Loucy (cell line): ENCODE results near the gene CREG1.

ENCODE experiments used
- H2AFZ ChIP-seq: fragments of 200-600 bp; sonication (generic); 2 replicates; pipeline ENCODE4 v1.6.0; 2016; ENCODE audit warnings: antibody characterized with exemption, mild to moderate bottlenecking, low read length, moderate library complexity
- H3F3A ChIP-seq: fragments of 200-600 bp; 2 replicates; pipeline ENCODE4 v1.6.0; 2016; ENCODE audit warnings: antibody characterized with exemption, low read depth, mild to moderate bottlenecking
- H3K27me3 ChIP-seq: fragments of 200-600 bp; sonication (generic); 2 replicates; pipeline ENCODE4 v1.6.1; 2014; ENCODE audit warnings: low read length, mild to moderate bottlenecking; ENCODE audit not compliant: insufficient read depth, poor library complexity, severe bottlenecking
- H3K36me3 ChIP-seq: fragments of 200-600 bp; sonication (generic); 2 replicates; pipeline ENCODE4 v1.6.1; 2016; ENCODE audit warnings: low read length; ENCODE audit not compliant: insufficient read depth
- H3K4me1 ChIP-seq: fragments of 200-600 bp; sonication (generic); 2 replicates; pipeline ENCODE4 v1.5.1; 2014; ENCODE audit warnings: low read length, mild to moderate bottlenecking; ENCODE audit not compliant: insufficient read depth, poor library complexity, severe bottlenecking
- H3K4me2 ChIP-seq: fragments of 200-600 bp; sonication (generic); 2 replicates; pipeline ENCODE4 v1.6.0; 2014; ENCODE audit warnings: antibody characterized with exemption, low read length, low read depth, mild to moderate bottlenecking; ENCODE audit not compliant: poor library complexity, severe bottlenecking
- H3K4me3 ChIP-seq: fragments of 200-600 bp; sonication (generic); 2 replicates; pipeline ENCODE4 v1.5.1; 2014; ENCODE audit warnings: low read length, mild to moderate bottlenecking, mixed read lengths; ENCODE audit not compliant: poor library complexity, severe bottlenecking
- H3K79me2 ChIP-seq: fragments of 200-600 bp; sonication (generic); 2 replicates; pipeline ENCODE4 v1.6.1; 2014; ENCODE audit warnings: low read length; ENCODE audit not compliant: insufficient read depth
- H3K9ac ChIP-seq: fragments of 200-600 bp; sonication (generic); 2 replicates; pipeline ENCODE4 v1.6.0; 2014; ENCODE audit warnings: mild to moderate bottlenecking, low read depth, low read length, moderate library complexity; ENCODE audit not compliant: poor library complexity, severe bottlenecking
- H3K9me2 ChIP-seq: fragments of 200-600 bp; sonication (generic); replicated peaks from 2 replicates; pipeline ENCODE4 v1.6.1; 2016; ENCODE audit warnings: low read depth, low read length, mixed read lengths
- H3K9me3 ChIP-seq: fragments of 200-600 bp; sonication (generic); 2 replicates; pipeline ENCODE4 v1.6.1; 2014; ENCODE audit warnings: mild to moderate bottlenecking, antibody characterized with exemption, low read length, low read depth; ENCODE audit not compliant: insufficient read depth
- H4K20me1 ChIP-seq: fragments of 200-600 bp; sonication (generic); 2 replicates; pipeline ENCODE4 v1.6.0; 2014; ENCODE audit warnings: antibody characterized with exemption, low read length, mild to moderate bottlenecking; ENCODE audit not compliant: insufficient read depth, poor library complexity, severe bottlenecking
- CTCF ChIP-seq: fragments of 200-600 bp; sonication (generic); conservative IDR thresholded peaks from 2 replicates; pipeline ENCODE4 v1.5.1; 2014; ENCODE audit warnings: mild to moderate bottlenecking, antibody characterized with exemption, low read length
- EZH2phosphoT487 ChIP-seq: fragments of 200-600 bp; IDR thresholded peaks from 2 replicates; pipeline ENCODE4 v1.6.1; 2018; ENCODE audit warnings: antibody characterized with exemption, mild to moderate bottlenecking, moderate library complexity, borderline replicate concordance

CREG1 gene

DNA sequence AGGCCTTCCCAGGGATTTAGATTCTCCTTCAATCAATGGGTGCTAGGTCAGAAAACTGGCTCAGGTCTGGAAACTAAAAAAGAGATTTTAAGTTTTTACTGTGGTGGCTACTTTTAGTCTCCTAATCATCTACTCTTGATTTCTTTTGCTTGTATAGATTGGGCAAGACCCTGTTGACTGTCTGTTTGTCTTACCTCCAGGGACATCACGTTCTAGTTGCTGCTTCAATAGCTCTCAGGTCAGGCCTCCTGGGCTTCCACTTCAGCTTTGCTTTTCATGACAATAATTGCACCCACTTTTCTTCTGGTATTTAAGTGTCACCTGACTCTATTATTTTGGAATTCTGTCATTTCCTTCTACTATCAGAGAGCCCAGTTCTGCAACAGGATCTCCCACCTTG is 28.5 kb upstream of the CREG1 start:
- H3F3A ChIP-seq = no peaks in the 10 kb centered on the region
- no peaks in the 10 kb centered on the region for H3K4me1 ChIP-seq
- no peak overlapping the region for H3K4me3 ChIP-seq
- TF ChIP-seq CTCF (no peak), EZH2phosphoT487 (no peak)
- no peak overlapping the region for H3K9ac ChIP-seq
- H3K27me3 ChIP-seq = no peaks in the 10 kb centered on the region
- no peak overlapping the region for H3K4me2 ChIP-seq
- H3K9me3 ChIP-seq = no peaks in the 10 kb centered on the region
- H3K36me3 ChIP-seq = no peaks in the 10 kb centered on the region
- no peaks in the 10 kb centered on the region for H3K79me2 ChIP-seq
- H3K9me2 ChIP-seq = no peaks in the 10 kb centered on the region
- H4K20me1 ChIP-seq = no peaks in the 10 kb centered on the region
- H2AFZ ChIP-seq = no peak overlapping the region

- Histone ChIP-seq H3F3A (no peaks in the 10 kb centered on the region), H4K20me1 (no peaks in the 10 kb centered on the region), H3K4me2 (no peak overlapping the region), H3K9me2 (no peaks in the 10 kb centered on the region), H3K27me3 (no peaks in the 10 kb centered on the region), H3K9me3 (no peaks in the 10 kb centered on the region), H2AFZ (no peak overlapping the region), H3K4me1 (no peaks in the 10 kb centered on the region), H3K4me3 (no peak overlapping the region), H3K9ac (no peak overlapping the region), H3K36me3 (no peaks in the 10 kb centered on the region), H3K79me2 (no peaks in the 10 kb centered on the region)
- no peak for TF ChIP-seq EZH2phosphoT487
- no peak for TF ChIP-seq CTCF
These were observed 26.4 kb upstream of the CREG1 start for GRCh38 chr1:167579986-167580385.

DNA sequence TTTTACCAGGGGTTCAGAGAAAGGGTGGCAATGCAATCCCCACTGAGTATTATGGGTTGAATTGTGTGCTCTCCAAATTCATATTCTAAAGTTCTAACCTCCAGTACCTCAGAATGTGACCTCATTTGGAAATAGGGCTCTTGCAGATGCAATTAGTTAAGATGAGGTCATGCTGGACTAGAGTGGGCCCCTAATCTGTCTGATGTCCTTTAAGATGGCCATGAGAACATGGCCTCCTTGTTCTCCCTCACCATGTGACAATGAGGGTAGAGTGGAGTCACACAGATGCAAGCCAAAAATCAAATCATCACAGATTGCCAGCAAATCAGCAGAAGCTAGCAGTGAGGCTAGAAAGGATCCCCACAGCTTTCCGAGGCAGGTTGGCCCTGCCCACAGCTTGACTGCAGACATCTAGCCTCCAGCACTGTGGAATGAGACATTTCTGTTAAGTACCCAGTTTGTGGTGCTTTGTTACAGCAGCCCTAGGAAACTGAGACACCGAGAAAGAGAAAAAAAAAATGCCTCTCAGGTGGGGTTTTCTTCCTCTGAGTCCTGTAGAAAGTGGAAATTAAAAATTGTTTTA is 25.5 kb upstream of the CREG1 start:
- H3K9ac ChIP-seq = no peak overlapping the region
- TF ChIP-seq CTCF (no peak), EZH2phosphoT487 (no peak)
- H3K4me2 ChIP-seq = no peak overlapping the region
- H3K9me2 ChIP-seq = no peaks in the 10 kb centered on the region
- no peaks in the 10 kb centered on the region for H3K9me3 ChIP-seq
- H2AFZ ChIP-seq = no peak overlapping the region
- H3K79me2 ChIP-seq = no peaks in the 10 kb centered on the region
- no peaks in the 10 kb centered on the region for H4K20me1 ChIP-seq
- H3K4me3 ChIP-seq = no peak overlapping the region
- no peaks in the 10 kb centered on the region for H3K4me1 ChIP-seq
- H3K36me3 ChIP-seq = no peaks in the 10 kb centered on the region
- no peaks in the 10 kb centered on the region for H3F3A ChIP-seq
- H3K27me3 ChIP-seq = no peaks in the 10 kb centered on the region
